Suppressor macrophage treated with lipopolysaccharide for 1 hour (primary cell): ENCODE results near the gene KHK.
"Not testable (repeated sequence)": the region's sequence is repeated elsewhere in the genome, so short reads cannot be mapped to it uniquely, and the experiment has no call there.

ENCODE experiments used
- DNase-seq, 3 donors: peaks; one replicate each; pipeline ENCODE4 v3.0.0-alpha.2; 2020 to 2022

The KHK gene

GRCh38 chr2:27097341-27097740 is 10.8 kb downstream of the KHK start:
- DNase-seq = no peak

- DNase-seq = no peak
Observed at GRCh38 chr2:27099334-27099955, 12.9 kb downstream of the KHK start.

DNA sequence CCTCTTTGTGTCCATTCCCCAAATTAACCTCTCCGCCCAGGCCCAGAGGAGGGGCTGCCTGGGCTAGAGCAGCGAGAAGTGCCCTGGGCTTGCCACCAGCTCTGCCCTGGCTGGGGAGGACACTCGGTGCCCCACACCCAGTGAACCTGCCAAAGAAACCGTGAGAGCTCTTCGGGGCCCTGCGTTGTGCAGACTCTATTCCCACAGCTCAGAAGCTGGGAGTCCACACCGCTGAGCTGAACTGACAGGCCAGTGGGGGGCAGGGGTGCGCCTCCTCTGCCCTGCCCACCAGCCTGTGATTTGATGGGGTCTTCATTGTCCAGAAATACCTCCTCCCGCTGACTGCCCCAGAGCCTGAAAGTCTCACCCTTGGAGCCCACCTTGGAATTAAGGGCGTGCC is 13.5 kb downstream of the KHK start:
- no peak for DNase-seq

GRCh38 chr2:27102329-27102728 is 15.8 kb downstream of the KHK start:
- DNase-seq = no peak

DNA sequence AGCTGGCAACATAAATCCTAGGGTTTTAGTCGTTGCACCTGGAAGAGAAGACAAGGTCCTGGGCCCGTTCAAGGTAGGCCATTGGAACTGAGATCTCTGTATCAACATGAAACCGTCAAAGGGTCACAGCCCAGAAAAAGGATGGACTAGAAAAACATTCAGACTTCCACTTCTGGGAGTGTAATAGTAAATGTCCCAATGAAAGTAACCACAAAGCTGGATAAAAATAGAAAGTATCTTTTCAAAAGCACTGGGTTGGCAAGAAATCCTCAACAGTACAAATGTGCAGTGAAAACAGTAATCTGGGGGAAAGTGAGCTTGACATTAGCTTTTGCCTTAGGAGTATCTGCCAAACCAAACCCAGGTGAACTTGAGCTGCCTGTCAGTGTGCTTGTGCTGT is 19.4 kb downstream of the KHK start:
- DNase-seq = no peak

- no peak for DNase-seq
Observed at GRCh38 chr2:27108221-27108620, 21.6 kb downstream of the KHK start.

GRCh38 chr2:27109083-27109482 is 22.5 kb downstream of the KHK start:
- no peak for DNase-seq

- DNase-seq = not testable (repeated sequence)
Observed at GRCh38 chr2:27110603-27111352, 24.2 kb downstream of the KHK start.

- not testable (repeated sequence) for DNase-seq
Observed at GRCh38 chr2:27111392-27112078, 25.0 kb downstream of the KHK start.

DNA sequence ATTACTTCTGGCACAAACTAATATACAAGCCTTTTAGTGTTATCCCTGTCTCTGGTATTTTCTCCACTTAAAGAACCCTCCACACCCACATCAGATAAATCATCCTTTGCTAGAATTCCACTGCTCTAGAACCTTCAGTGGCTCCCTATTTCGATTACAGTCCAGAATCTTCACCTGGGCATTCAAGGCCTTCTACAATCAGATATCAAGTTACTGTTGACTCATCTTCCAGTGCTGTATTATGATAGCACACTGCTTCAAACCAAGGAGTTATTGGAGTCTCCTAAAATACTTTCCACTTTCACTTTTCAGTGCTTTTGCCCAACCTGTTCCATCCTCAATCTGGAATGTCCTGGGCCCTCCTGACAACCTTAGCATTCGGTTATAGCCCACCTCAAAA is 28.9 kb downstream of the KHK start:
- DNase-seq = no peak

GRCh38 chr2:27117995-27118524 is 31.5 kb downstream of the KHK start:
- DNase-seq = no peak

GRCh38 chr2:27118525-27119329 is 32.2 kb downstream of the KHK start, which contains the start of gene CGREF1:
Gene CGREF1, minus strand, starts transcription at chr2:27119128. Its CDS starts 14,762 bp downstream, at chr2:27104366.
- DNase-seq = peak in 2 of 3 donors; percentile 20 to 43

DNA sequence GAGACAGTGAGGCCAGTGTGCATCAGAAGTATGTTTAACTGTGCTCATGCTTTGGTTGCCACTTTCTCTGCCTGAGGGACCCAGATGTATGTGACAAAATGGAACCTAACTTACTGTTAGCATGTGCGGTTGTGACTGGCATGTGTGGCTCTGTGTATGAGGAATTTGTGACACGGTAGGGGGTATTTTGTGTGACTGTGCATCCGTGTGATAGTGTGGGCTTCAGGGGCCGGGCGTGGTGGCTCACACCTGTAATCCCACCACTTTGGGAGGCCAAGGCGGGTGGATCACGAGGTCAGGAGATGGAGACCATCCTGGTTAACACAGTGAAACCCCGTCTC is 32.7 kb downstream of the KHK start:
- DNase-seq = not testable (repeated sequence)

- peak in 2 of 3 donors; percentile 21 to 22 for DNase-seq
Observed at GRCh38 chr2:27121906-27122305, 35.3 kb downstream of the KHK start.

- DNase-seq = no peak
Observed at GRCh38 chr2:27122791-27123190, 36.2 kb downstream of the KHK start.

DNA sequence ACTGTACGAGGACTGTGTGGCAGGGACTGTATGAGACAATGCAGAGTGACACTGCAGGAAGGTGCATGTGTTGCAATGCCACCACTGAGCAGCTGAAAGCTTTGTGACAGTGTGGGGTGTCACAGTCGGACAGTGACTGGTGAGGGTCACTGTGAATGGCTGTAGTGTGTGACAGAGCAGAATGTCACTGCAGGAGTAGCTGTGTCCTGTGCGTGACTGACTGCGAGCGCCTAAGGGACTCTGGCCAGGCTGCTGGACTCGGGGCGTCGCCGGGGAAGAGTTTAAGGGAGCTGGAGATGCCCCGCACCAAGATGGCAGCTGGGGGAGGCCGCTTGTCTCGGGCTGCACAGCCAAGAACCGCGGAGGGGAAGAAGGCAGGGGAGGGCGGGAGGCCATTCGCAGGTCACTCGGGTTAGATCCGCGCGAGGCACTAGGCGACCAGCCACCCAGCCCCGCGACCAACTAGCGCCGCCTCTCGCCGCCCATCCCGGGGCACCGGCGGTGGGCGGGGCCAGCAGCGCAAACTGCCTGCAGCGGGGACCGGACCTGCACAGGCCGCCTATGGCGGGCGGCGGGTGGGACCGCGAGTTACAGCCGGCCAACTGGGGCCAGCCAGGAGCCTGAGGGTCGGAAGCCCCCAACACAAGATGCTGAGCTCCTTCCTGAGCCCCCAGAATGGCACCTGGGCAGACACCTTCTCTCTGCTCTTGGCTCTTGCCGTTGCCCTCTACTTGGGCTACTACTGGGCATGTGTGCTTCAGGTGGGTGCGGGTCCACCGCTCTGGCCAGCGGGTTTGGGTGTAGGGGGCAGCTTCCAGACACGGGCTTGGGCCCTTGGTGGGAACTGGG is 37.0 kb downstream of the KHK start, which contains the start of gene ABHD1:
ABHD1 (plus strand) TSS at position 514 of the 849 bp plus-strand sequence; CDS start at position 648, 134 bp downstream.
- peak; percentile 49 to 79 (median 52) for DNase-seq

DNA sequence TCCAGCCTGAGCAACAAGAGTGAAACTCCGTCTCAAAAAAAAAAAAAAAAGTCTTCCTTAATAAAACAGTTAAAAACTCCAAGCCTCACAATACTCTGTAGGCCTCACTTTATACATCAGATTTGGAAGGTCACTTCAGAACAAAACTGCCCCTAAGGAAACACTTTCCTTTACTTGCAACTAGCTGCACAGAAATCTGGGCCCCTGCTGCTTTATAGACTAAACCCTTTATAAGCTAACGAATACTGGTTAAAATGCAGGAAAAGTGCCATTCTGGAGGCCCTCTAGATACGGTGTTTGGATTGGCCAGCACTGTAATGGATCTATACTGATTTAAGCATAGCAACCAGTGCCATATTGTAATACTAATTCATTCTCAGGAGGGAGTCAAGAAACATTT is 38.5 kb downstream of the KHK start:
- DNase-seq = no peak

DNA sequence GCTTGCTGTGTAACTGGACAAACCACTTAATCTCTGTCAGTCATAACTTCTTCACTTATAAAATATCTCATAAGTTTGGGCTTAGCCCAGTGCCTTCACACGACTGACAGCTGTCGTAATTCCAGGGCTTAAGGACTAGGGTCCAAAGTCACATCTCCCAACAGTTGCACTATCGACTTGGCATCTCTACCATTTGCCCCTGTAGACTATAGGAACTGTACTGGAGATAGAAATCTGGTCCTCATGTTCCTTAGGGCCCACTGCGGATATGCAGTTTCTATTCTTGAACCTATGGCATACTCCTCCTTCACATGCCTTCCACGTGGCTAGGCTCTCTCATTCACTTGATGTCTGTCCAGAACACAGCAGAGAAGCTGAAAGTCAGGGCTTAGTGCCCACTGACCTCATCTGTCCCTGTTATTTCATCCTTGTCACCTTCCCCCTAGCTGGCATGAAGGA is 39.7 kb downstream of the KHK start:
- no peak for DNase-seq

- no peak for DNase-seq
Observed at GRCh38 chr2:27127883-27128667, 41.5 kb downstream of the KHK start.

DNA sequence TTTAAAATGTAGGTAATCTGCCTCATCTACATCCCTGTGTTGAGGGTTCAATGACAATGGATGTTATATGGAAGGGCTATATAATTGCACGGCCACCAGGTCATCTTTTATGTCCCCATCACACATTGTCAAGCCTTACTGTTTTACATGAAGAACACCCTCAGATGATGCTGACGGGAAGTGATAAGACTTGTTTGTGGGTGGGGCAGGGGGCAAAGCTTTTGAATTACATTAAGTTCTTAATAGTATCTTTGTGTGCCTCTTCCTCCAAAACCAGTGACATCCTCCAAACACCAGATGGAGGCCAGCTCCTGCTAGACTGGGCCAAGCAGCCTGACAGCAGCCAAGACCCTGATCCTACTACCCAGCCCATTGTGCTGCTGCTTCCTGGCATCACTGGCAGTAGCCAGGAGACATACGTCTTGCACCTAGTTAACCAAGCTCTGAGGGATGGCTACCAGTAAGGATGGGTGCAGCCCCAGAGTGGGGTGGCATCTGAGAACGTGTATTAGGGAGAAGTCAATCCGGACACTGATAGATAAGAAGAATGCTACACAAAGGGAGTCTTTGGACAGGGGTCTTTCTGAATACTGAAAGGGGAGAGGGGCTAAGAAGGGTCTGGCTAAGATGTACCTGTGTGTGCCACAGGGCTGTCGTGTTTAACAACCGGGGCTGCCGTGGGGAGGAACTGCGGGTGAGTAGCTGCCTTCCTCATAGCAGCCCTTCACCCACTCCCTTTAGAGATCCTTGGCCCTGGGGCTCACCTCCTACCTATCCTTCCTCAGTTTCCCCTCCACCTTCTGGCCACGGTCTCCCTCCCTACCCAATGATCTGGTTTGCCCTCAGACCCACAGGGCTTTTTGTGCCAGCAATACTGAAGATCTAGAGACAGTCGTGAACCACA is 42.3 kb downstream of the KHK start:
- no peak for DNase-seq
